Small intestine (tissue), 7 donors: ENCODE results near the gene CDC27. TPM values are rescaled to one million over a fixed set of nuclear protein-coding genes. Genes with fewer than 3 reads are reported as not detected.
"Not testable (repeated sequence)": the region's sequence is repeated elsewhere in the genome, so short reads cannot be mapped to it uniquely, and the experiment has no call there.

Experiments used
- DNase-seq, 2 donors: peaks; one replicate each; pipeline versions ENCODE4 v3.0.0 to v3.0.0-alpha.2; 2013
- FAIRE-seq: peaks from 2 replicates; lab custom pipeline; 2012; peaks lifted over from hg19 to GRCh38; lab: Jason Lieb, UNC
- H3K27ac ChIP-seq, 3 donors: one replicate each; pipeline ENCODE4 v1.5.1; 2013; ENCODE audit warnings: low read length in 2 of 3, mild to moderate bottlenecking in 2 of 3, control low read depth in 1 of 3, inconsistent platforms in 1 of 3, low read depth in 1 of 3, moderate library complexity in 1 of 3
- H3K27me3 ChIP-seq, 3 donors: one replicate each; pipeline ENCODE4 v1.6.1; 2013; ENCODE audit warnings: low read length in 3 of 3, inconsistent platforms in 1 of 3; ENCODE audit not compliant: control insufficient read depth in 3 of 3, insufficient read depth in 3 of 3
- H3K36me3 ChIP-seq, 3 donors: one replicate each; pipeline ENCODE4 v1.6.1; 2013; ENCODE audit warnings: low read length in 3 of 3, inconsistent platforms in 1 of 3, low read depth in 1 of 3, mild to moderate bottlenecking in 1 of 3, moderate library complexity in 1 of 3; ENCODE audit not compliant: control insufficient read depth in 3 of 3, insufficient read depth in 2 of 3
- H3K4me1 ChIP-seq, 3 donors: one replicate each; pipeline ENCODE4 v1.6.1; 2013; ENCODE audit warnings: low read length in 2 of 3, inconsistent platforms in 1 of 3, low read depth in 1 of 3, mild to moderate bottlenecking in 1 of 3, moderate library complexity in 1 of 3; ENCODE audit not compliant: control insufficient read depth in 3 of 3, insufficient read depth in 2 of 3
- H3K4me3 ChIP-seq, 3 donors: one replicate each; pipeline ENCODE4 v1.5.1; 2013; ENCODE audit warnings: low read length in 3 of 3, control low read depth in 1 of 3, inconsistent platforms in 1 of 3, low read depth in 1 of 3, mild to moderate bottlenecking in 1 of 3, moderate library complexity in 1 of 3
- H3K9me3 ChIP-seq, 2 donors: one replicate each; pipeline ENCODE4 v1.6.1; 2013; ENCODE audit warnings: low read depth in 1 of 2, low read length in 1 of 2; ENCODE audit not compliant: control insufficient read depth in 2 of 2, insufficient read depth in 1 of 2
- WGBS, 3 donors: extraction: QIAGEN DNeasy Blood & Tissue Kit; methylation state at CpG; one replicate each; pipeline ENCODE4 v1.1.7; 2013; 5-methylcytosine and 5-hydroxymethylcytosine counted together
- polyA plus RNA-seq, 4 donors: library from polyadenylated mRNA; stranded (reverse) in 3 of 4; unstranded in 1 of 4; fragments of 200-250 nt in 3 of 4; fragments of 120-200 nt in 1 of 4; gene quantifications; one replicate each; pipeline versions ENCODE4 v1.2.1 to v1.2.3, GENCODE V29; 2013
- donor health status: healthy with polysubstance abuse.
- donor health status: control.
- donor health status: control.
- donor health status: Bipolar disorder and iron deficiency.
- donor health status: healthy.

The CDC27 gene
- polyA plus RNA-seq, 4 donors, result 5.9 to 29.7 (median 19.5) TPM

- H3K4me3 ChIP-seq, H3K36me3 ChIP-seq, FAIRE-seq, DNase-seq, H3K27me3 ChIP-seq, H3K27ac ChIP-seq, H3K9me3 ChIP-seq: not testable (repeated sequence)
- H3K4me1 ChIP-seq, result peaks cover 0 to 22% (median 3%) of the 10 kb centered on the region in 3 donors
- 88 to 96% (median 90%) methylated on average over 4 of the region's 4 CpGs for WGBS, 3 donors
Measured at GRCh38 chr17:47216821-47217220, 27.7 kb upstream of the CDC27 start.

GRCh38 chr17:47214931-47215330 lies 25.8 kb upstream of the CDC27 start:
- H3K27me3 ChIP-seq, result no peaks in the 10 kb centered on the region
- DNase-seq, result no peak
- 92 to 95% (median 93%) methylated on average over 3 of the region's 3 CpGs for WGBS, 3 donors
- H3K9me3 ChIP-seq, result no peaks in the 10 kb centered on the region
- H3K27ac ChIP-seq, result no peak overlapping the region
- peaks cover 0 to 13% (median 0%) of the 10 kb centered on the region in 3 donors for H3K4me1 ChIP-seq
- H3K4me3 ChIP-seq, result no peak overlapping the region
- no peaks in the 10 kb centered on the region for H3K36me3 ChIP-seq
- FAIRE-seq, result no peak

GRCh38 chr17:47213540-47213939 lies 24.4 kb upstream of the CDC27 start:
- no peak for FAIRE-seq
- H3K4me3 ChIP-seq, result no peak overlapping the region
- 77 to 85% (median 78%) methylated on average over 4 of the region's 4 CpGs for WGBS, 3 donors
- DNase-seq, result no peak
- no peaks in the 10 kb centered on the region for H3K27me3 ChIP-seq
- H3K9me3 ChIP-seq, result no peaks in the 10 kb centered on the region
- H3K4me1 ChIP-seq, result no peaks in the 10 kb centered on the region
- no peak overlapping the region for H3K27ac ChIP-seq
- H3K36me3 ChIP-seq, result no peaks in the 10 kb centered on the region

- 78 to 92% (median 89%) methylated on average over 2 of the region's 2 CpGs for WGBS, 3 donors
- no peak overlapping the region for H3K27ac ChIP-seq
- H3K27me3 ChIP-seq, result no peaks in the 10 kb centered on the region
- DNase-seq, result no peak
- no peak overlapping the region for H3K4me3 ChIP-seq
- H3K9me3 ChIP-seq, result no peaks in the 10 kb centered on the region
- FAIRE-seq, result no peak
- H3K36me3 ChIP-seq, result no peaks in the 10 kb centered on the region
- H3K4me1 ChIP-seq, result no peaks in the 10 kb centered on the region
Measured at GRCh38 chr17:47212458-47212857, 23.4 kb upstream of the CDC27 start.

GRCh38 chr17:47210779-47211178 lies 21.7 kb upstream of the CDC27 start:
- FAIRE-seq (no peak), DNase-seq (no peak)
- Histone ChIP-seq H3K9me3 (no peaks in the 10 kb centered on the region), H3K36me3 (no peaks in the 10 kb centered on the region), H3K27me3 (no peaks in the 10 kb centered on the region), H3K4me1 (peaks cover 0 to 4% (median 0%) of the 10 kb centered on the region in 3 donors), H3K27ac (no peak overlapping the region), H3K4me3 (no peak overlapping the region)
- 83 to 89% (median 84%) methylated on average over 2 of the region's 2 CpGs for WGBS, 3 donors

- no peak overlapping the region for H3K4me3 ChIP-seq
- no peaks in the 10 kb centered on the region for H3K27me3 ChIP-seq
- DNase-seq (no peak), FAIRE-seq (no peak)
- no peaks in the 10 kb centered on the region for H3K9me3 ChIP-seq
- WGBS, 3 donors, result 58 to 72% (median 62%) methylated on average over 3 of the region's 3 CpGs
- no peaks in the 10 kb centered on the region for H3K36me3 ChIP-seq
- H3K4me1 ChIP-seq, result peaks cover 0 to 10% (median 5%) of the 10 kb centered on the region in 3 donors
- no peak overlapping the region for H3K27ac ChIP-seq
Measured at GRCh38 chr17:47210105-47210504, 21.0 kb upstream of the CDC27 start.

- Histone ChIP-seq H3K4me1 (peaks cover 0 to 16% (median 6%) of the 10 kb centered on the region in 3 donors), H3K9me3 (no peaks in the 10 kb centered on the region), H3K27me3 (no peaks in the 10 kb centered on the region), H3K27ac (no peak overlapping the region), H3K4me3 (no peak overlapping the region), H3K36me3 (no peaks in the 10 kb centered on the region)
- 95 to 98% (median 97%) methylated on average over 3 of the region's 3 CpGs for WGBS, 3 donors
- FAIRE-seq (no peak), DNase-seq (no peak)
Measured at GRCh38 chr17:47209499-47209898, 20.4 kb upstream of the CDC27 start.

GRCh38 chr17:47208744-47209488 lies 19.8 kb upstream of the CDC27 start, which contains the start of gene MYL4:
MYL4 (plus strand) TSS chr17:47209348; CDS start chr17:47209423, 75 bp downstream.
- DNase-seq (no peak), FAIRE-seq (no peak)
- Histone ChIP-seq H3K27ac (no peak within 1 kb of the TSS), H3K9me3 (no peaks in the 10 kb centered on the region), H3K36me3 (no peaks in the 10 kb centered on the region), H3K4me3 (no peak within 1 kb of the TSS), H3K27me3 (no peaks in the 10 kb centered on the region), H3K4me1 (peaks cover 0 to 16% (median 6%) of the 10 kb centered on the region in 3 donors)
- 81 to 88% (median 83%) methylated on average over 6 of the region's 6 CpGs for WGBS, 3 donors
